ENCODE results near the gene RAB27A.

DNA sequence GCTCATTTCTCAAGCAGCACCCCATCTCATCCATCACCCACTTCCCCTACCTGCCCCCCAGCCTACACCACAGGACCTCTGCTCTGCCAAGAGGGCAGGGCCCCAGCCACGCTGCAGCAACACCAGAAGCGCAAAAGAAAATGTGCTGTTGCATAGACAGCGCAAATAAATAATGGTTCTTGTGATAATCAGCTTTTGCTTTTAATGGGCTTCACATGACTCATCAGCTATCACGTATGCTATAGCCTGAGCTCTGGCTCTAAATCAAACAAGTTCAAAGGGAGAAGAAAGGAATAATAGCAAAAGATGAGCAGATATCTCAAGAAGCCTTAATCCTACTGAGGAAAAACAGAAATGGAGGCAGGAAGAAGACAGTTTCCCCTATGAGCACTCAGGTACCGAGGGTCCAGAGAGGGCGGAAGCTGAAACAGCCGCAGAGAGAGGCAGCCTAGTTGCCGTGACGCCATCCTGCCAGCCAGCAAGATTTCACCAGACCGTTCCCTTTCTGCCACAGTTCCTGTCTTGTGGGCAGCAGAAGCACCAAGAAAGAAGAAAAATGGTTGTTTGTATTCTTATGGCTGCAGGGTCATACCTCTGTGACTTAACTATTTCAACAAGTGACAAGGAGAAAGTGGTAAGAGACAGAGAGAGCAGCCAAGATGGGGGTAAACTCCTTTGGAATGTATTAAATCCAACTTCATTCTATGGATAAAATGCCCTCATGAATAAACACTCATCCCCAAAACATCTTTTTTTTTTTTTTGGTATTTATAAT, 22.0 kb downstream of the RAB27A start:
- TF ChIP-seq FOXK2 (IDR thresholded peaks at IDR 0.05) (no peak), NFRKB (IDR thresholded peaks at IDR 0.05) (no peak), SP1 (IDR thresholded peaks at IDR 0.05) (no peak), FOXM1 (IDR thresholded peaks at IDR 0.05; ENCODE audit: borderline replicate concordance) (no peak), CTBP1 (IDR thresholded peaks at IDR 0.05; ENCODE audit: borderline replicate concordance) (no peak), SUZ12 (IDR thresholded peaks at IDR 0.05) (no peak), ZNF384 (IDR thresholded peaks at IDR 0.05) (no peak), L3MBTL2 (conservative IDR thresholded peaks at IDR 0.05) (no peak), BHLHE40 (IDR thresholded peaks at IDR 0.05; ENCODE audit: borderline replicate concordance) (no peak), ARNT (IDR thresholded peaks at IDR 0.05) (no peak), TARDBP (IDR thresholded peaks at IDR 0.05) (no peak), PKNOX1 (IDR thresholded peaks at IDR 0.05) (no peak), ELF4 (IDR thresholded peaks at IDR 0.05) (no peak)
